Loucy (cell line): ENCODE results near the gene PEA15.

Experiments
- CTCF ChIP-seq: fragments of 200-600 bp; sonication (generic); conservative IDR thresholded peaks from 2 replicates; pipeline ENCODE4 v1.5.1; 2014; ENCODE audit warnings: mild to moderate bottlenecking, antibody characterized with exemption, low read length
- EZH2phosphoT487 ChIP-seq: fragments of 200-600 bp; IDR thresholded peaks from 2 replicates; pipeline ENCODE4 v1.6.1; 2018; ENCODE audit warnings: antibody characterized with exemption, mild to moderate bottlenecking, moderate library complexity, borderline replicate concordance

DNA sequence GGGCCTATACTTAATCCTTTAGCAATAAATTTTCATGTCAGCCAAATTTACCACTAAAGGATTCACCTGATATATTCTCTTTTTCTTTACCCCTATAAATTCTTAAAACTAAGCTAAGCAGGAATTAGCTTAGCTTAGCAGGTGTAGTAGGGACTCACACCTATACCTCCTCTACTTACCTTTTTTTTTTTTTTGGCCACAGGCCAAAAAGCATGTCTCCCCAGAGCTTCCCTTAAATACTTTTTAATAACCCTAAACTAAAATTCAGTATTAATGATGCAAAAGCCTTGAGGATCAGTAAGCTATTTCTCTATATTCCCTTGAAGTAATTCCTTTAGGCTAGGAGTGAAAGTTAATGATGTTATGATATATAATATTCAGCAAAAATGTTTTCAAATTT lies 23.2 kb downstream of the PEA15 start:
- no peak for TF ChIP-seq CTCF
- TF ChIP-seq EZH2phosphoT487, result no peak
